ENCODE results near the gene CIB4.

Gene CIB4

GRCh38 chr2:26581991-26582842 is 58.9 kb downstream of the CIB4 start:
- peak; percentile 64 for DNase-seq (ENCODE audit: low spot score)

- DNase-seq (ENCODE audit: low spot score), result peak; percentile 50
These were observed 59.7 kb downstream of the CIB4 start for GRCh38 chr2:26581266-26581990.

DNA sequence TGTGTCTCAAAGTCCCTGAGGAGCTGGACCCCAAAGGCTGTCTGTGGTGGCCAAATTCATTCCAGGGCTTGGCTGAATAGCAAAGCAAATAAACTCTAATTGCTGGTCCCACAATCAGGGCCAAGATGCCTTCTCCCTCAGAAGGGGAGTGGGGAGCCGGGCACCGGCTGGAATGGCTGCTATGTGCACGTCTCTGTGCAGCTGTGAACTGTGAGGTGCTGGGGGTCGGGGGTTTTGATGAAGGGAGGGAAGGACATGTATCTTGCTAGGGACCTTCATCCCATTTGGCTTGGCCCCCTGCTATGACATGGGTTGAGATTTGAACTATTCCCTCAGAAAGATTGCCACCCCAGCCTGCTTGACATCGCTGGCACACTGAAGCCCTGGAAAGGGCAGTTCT is 60.4 kb downstream of the CIB4 start:
- peak; percentile 47 for DNase-seq (ENCODE audit: low spot score)

- DNase-seq (ENCODE audit: low spot score), result peak; percentile 31
These were observed 61.0 kb downstream of the CIB4 start for GRCh38 chr2:26580151-26580550.

GRCh38 chr2:26579723-26580040 is 61.5 kb downstream of the CIB4 start:
- DNase-seq (ENCODE audit: low spot score), result no peak

- peak; percentile 50 for DNase-seq (ENCODE audit: low spot score)
These were observed 62.0 kb downstream of the CIB4 start for GRCh38 chr2:26579025-26579722.

DNA sequence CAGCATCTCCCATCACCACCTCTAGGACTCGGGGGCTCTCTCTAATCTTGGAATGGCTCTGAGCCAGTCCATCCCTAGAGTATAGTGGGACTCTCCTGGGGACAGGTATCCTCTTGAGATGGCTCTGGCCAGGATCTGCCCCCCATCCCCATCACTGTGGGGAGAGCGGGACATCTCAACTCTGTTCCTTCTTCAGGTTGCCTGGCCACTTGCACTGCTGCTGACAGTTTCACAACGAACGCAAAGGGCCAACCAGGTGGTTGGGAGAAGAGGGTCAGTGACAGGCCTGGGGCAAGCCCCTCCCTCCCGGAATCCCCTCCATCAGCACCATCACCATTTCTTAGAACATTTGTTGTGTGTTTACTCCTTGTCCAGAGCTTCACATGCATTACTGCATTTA is 62.6 kb downstream of the CIB4 start:
- DNase-seq (ENCODE audit: low spot score), result peak; percentile 41

GRCh38 chr2:26578113-26578458 is 63.1 kb downstream of the CIB4 start:
- peak; percentile 18 for DNase-seq (ENCODE audit: low spot score)

GRCh38 chr2:26577442-26578112 is 63.6 kb downstream of the CIB4 start:
- DNase-seq (ENCODE audit: low spot score), result peak; percentile 71

DNA sequence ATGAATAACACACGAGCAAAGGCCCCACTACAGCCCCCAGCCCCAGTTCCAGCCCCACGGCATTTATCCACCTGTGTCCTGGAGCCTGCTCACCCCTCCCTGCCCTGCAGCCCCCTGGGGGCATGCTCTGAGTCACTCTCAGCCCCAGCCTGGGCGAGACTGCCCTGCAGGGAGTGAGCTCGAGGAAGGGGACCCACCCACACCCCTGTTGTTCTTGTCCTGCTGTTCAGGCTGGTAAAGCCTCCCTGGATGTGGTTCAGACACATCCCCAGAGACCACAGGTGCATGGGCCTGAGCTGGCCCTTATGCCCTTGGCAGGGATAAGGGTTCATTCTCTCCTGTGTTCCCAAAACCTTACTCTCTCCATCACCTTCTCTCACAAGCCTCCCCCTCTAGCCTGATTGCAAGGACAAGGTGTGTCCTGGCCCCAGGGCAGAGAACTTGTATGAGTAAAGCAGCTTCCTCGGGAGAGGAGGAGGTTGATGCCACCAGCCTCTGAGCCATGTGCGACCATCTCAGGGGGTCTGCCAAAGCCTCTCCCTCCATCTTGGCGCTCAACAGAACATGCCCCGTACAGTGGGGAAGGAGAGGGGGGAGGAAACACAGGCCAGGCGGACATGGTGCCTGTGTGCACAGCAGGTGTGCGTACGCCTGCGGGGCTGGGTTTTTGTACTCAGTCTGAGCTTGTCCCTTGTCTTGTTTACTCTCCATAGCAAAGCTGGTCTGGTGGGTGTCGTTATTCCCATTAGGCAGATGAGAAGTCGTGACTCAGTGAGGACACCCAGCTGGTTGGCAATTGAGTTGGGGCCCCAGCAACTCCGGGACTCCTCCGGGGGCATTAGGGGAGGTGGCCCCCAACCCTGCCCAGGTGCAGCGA is 64.4 kb downstream of the CIB4 start:
- peak; percentile 33 for DNase-seq (ENCODE audit: low spot score)

DNA sequence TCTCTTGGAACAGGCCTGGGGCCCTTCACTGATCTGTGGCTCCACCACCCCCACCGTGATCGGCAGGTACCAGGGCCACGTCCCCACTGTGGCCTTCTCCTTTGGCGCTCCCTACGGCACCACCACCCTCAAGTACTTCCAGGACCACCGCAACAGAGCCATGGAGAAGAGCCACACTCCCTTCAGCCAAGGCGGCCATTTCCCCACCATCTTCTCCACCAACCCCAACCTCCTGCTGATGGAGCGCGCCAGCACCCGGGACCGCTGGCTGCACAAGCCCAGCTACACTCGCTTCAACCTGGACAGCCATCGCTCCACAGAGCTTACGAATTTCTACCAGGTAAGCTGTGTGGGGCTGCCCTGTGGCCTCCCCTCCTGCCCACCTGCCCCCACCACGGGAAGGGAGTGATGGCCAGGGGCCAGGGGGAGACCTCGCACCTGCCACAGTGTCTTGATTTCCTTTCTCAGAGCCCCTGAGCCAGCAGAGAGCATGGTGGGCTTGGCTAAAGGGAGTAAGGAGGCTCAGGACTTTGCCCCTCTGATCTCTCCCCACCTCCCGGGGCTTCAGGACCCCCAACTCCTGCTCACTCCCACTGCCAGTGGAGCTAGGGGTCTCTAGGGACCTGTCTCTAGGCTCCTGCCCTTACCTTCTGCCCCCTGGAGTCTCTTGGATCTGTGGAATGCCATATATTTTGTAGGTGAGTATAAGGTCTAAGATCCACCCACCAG is 65.2 kb downstream of the CIB4 start:
- no peak for DNase-seq (ENCODE audit: low spot score)

DNA sequence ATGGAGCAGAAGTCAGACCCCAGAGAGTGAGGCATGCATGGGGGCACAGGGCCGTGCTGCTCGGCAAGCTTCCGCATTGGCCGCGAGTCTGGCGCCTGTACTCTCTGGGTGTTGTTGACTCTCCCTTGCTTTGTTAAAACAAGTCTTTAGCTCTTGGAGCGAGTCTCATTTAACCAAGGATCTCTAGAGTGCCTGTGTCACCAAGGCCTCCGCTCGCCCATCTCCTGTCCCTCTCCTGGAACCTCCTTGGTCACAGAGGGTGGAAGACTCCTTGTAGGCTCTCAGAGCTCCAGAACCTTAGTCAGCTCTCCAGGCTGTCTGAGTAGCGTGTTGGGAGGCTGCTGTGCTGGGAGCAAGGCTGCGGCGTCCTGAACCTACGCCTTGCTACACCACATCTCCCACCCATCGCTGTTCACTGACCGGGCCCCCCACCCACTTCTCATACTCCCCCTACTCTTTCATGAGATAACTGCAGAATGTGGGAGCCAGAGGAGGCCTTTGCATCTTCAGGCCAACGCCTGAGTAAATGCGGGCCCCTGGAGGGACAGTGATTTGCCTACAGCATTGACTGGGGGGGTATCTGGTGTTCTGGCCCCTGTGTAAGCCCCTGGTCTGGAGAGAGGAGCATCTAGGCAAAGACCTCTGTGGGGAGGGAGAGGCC is 66.1 kb downstream of the CIB4 start:
- no peak for DNase-seq (ENCODE audit: low spot score)

- DNase-seq (ENCODE audit: low spot score), result no peak
These were observed 66.9 kb downstream of the CIB4 start for GRCh38 chr2:26574066-26574899.

GRCh38 chr2:26573241-26573925 is 67.8 kb downstream of the CIB4 start:
- DNase-seq (ENCODE audit: low spot score), result no peak

GRCh38 chr2:26572591-26572990 is 68.6 kb downstream of the CIB4 start:
- DNase-seq (ENCODE audit: low spot score), result no peak

GRCh38 chr2:26571316-26571715 is 69.8 kb downstream of the CIB4 start:
- DNase-seq (ENCODE audit: low spot score), result no peak

- DNase-seq (ENCODE audit: low spot score), result peak; percentile 30
These were observed 71.1 kb downstream of the CIB4 start for GRCh38 chr2:26570083-26570430.

- DNase-seq (ENCODE audit: low spot score), result peak; percentile 12
These were observed 71.7 kb downstream of the CIB4 start for GRCh38 chr2:26569216-26570082.
